Activated T-helper 2 cell treated with anti-CD3 and anti-CD28 coated beads, Interferon-gamma antibody, Interleukin-2, Interleukin-4, amounts not matched to agents 10 μg/mL and 5 μg/mL and 100 μg/mL, durations not matched to agents 14 hours and 24 hours and 36 hours (primary cell): ENCODE results near the gene HVCN1. TPM values are rescaled to one million over a fixed set of nuclear protein-coding genes. Genes with fewer than 3 reads are reported as not detected.
"Not testable (repeated sequence)": the region's sequence is repeated elsewhere in the genome, so short reads cannot be mapped to it uniquely, and the experiment has no call there.

Experiments used
- DNase-seq: peaks from one replicate; pipeline ENCODE4 v3.0.0; 2021; ENCODE audit warnings: low spot score
- H3K27ac Mint-ChIP-seq: one replicate; pipeline ENCODE4 v1.8.0; 2021; ENCODE audit warnings: mixed read lengths
- H3K27me3 Mint-ChIP-seq: one replicate; pipeline ENCODE4 v1.8.0; 2021; ENCODE audit warnings: low read depth, mixed read lengths
- H3K36me3 Mint-ChIP-seq: one replicate; pipeline ENCODE4 v1.8.0; 2021; ENCODE audit warnings: low read depth, mixed read lengths
- H3K4me1 Mint-ChIP-seq: one replicate; pipeline ENCODE4 v1.8.0; 2021; ENCODE audit warnings: low read depth, mixed read lengths
- H3K4me3 Mint-ChIP-seq: one replicate; pipeline ENCODE4 v1.8.0; 2021; ENCODE audit warnings: low read depth, mild to moderate bottlenecking, moderate library complexity, mixed read lengths
- H3K9me3 Mint-ChIP-seq: one replicate; pipeline ENCODE4 v1.8.0; 2021; ENCODE audit warnings: mixed read lengths
- intact Hi-C: fragments of 100-400 bp; cut with micrococcal nuclease; formaldehyde crosslinking; loops from one replicate; pipeline ENCODE4 v1.15.1; 2023
- total RNA-seq: library from RNA; stranded (reverse); gene quantifications from 2 replicates; pipeline ENCODE4 v1.2.3, GENCODE V29; 2022

The HVCN1 gene
- total RNA-seq, 1 donor from 2014 or later, result 9.7 TPM

- H3K27ac Mint-ChIP-seq, H3K9me3 Mint-ChIP-seq, H3K27me3 Mint-ChIP-seq, DNase-seq, H3K4me3 Mint-ChIP-seq, H3K4me1 Mint-ChIP-seq, intact Hi-C loops: not testable (repeated sequence)
- peaks cover 18% of the 10 kb centered on the region for H3K36me3 Mint-ChIP-seq
These were observed 34.7 kb downstream of the HVCN1 start for GRCh38 chr12:110654238-110654637.

- intact Hi-C loops, result no loop called here
- DNase-seq, result no peak
- Mint-ChIP-seq H3K27ac (no peak overlapping the region), H3K4me3 (no peak overlapping the region), H3K9me3 (no peaks in the 10 kb centered on the region), H3K4me1 (peaks cover 18% of the 10 kb centered on the region), H3K36me3 (peaks cover 29% of the 10 kb centered on the region), H3K27me3 (no peaks in the 10 kb centered on the region)
These were observed 39.5 kb downstream of the HVCN1 start for GRCh38 chr12:110649341-110649847.

- Mint-ChIP-seq H3K36me3 (peaks cover 26% of the 10 kb centered on the region), H3K27ac (peak overlapping the region; percentile 65), H3K27me3 (no peaks in the 10 kb centered on the region), H3K9me3 (no peaks in the 10 kb centered on the region), H3K4me1 (peaks cover 20% of the 10 kb centered on the region), H3K4me3 (no peak overlapping the region)
- intact Hi-C loops, result no loop called here
- DNase-seq, result no peak
These were observed 41.3 kb downstream of the HVCN1 start for GRCh38 chr12:110647631-110648040.

GRCh38 chr12:110641521-110641920 lies 47.4 kb downstream of the HVCN1 start:
- intact Hi-C loops, result no loop called here
- Mint-ChIP-seq H3K4me1 (peaks cover 21% of the 10 kb centered on the region), H3K9me3 (no peaks in the 10 kb centered on the region), H3K4me3 (no peak overlapping the region), H3K36me3 (no peaks in the 10 kb centered on the region), H3K27me3 (no peaks in the 10 kb centered on the region), H3K27ac (no peak overlapping the region)
- no peak for DNase-seq

- Mint-ChIP-seq H3K4me3 (no peak overlapping the region), H3K36me3 (no peaks in the 10 kb centered on the region), H3K9me3 (no peaks in the 10 kb centered on the region), H3K4me1 (peaks cover 29% of the 10 kb centered on the region), H3K27me3 (no peaks in the 10 kb centered on the region), H3K27ac (no peak overlapping the region)
- intact Hi-C loops, result no loop called here
- no peak for DNase-seq
These were observed 48.5 kb downstream of the HVCN1 start for GRCh38 chr12:110640275-110641025.

GRCh38 chr12:110639336-110640141 lies 49.4 kb downstream of the HVCN1 start:
- Mint-ChIP-seq H3K9me3 (no peaks in the 10 kb centered on the region), H3K27me3 (no peaks in the 10 kb centered on the region), H3K27ac (no peak overlapping the region), H3K36me3 (no peaks in the 10 kb centered on the region), H3K4me1 (peaks cover 32% of the 10 kb centered on the region), H3K4me3 (no peak overlapping the region)
- DNase-seq, result no peak
- intact Hi-C loops, result no loop called here

- DNase-seq, result no peak
- H3K4me3 Mint-ChIP-seq, result no peak overlapping the region
- H3K9me3 Mint-ChIP-seq, result no peaks in the 10 kb centered on the region
- H3K4me1 Mint-ChIP-seq, result peaks cover 33% of the 10 kb centered on the region
- intact Hi-C loops, result no loop called here
- H3K27me3 Mint-ChIP-seq, result no peaks in the 10 kb centered on the region
- H3K36me3 Mint-ChIP-seq, result no peaks in the 10 kb centered on the region
- H3K27ac Mint-ChIP-seq, result no peak overlapping the region
These were observed 50.1 kb downstream of the HVCN1 start for GRCh38 chr12:110638796-110639195.

- DNase-seq, result no peak
- no peaks in the 10 kb centered on the region for H3K9me3 Mint-ChIP-seq
- no peaks in the 10 kb centered on the region for H3K27me3 Mint-ChIP-seq
- H3K36me3 Mint-ChIP-seq, result no peaks in the 10 kb centered on the region
- H3K4me1 Mint-ChIP-seq, result peaks cover 35% of the 10 kb centered on the region
- intact Hi-C loops, result no loop called here
- no peak overlapping the region for H3K4me3 Mint-ChIP-seq
- no peak overlapping the region for H3K27ac Mint-ChIP-seq
These were observed 51.0 kb downstream of the HVCN1 start for GRCh38 chr12:110637869-110638441.

GRCh38 chr12:110636516-110636915 lies 52.4 kb downstream of the HVCN1 start:
- H3K9me3 Mint-ChIP-seq, result no peaks in the 10 kb centered on the region
- peaks cover 33% of the 10 kb centered on the region for H3K4me1 Mint-ChIP-seq
- H3K27ac Mint-ChIP-seq, result no peak overlapping the region
- DNase-seq, result no peak
- H3K4me3 Mint-ChIP-seq, result no peak overlapping the region
- no peaks in the 10 kb centered on the region for H3K27me3 Mint-ChIP-seq
- no peaks in the 10 kb centered on the region for H3K36me3 Mint-ChIP-seq
- intact Hi-C loops, result no loop called here

GRCh38 chr12:110635055-110635454 lies 53.9 kb downstream of the HVCN1 start:
- no peaks in the 10 kb centered on the region for H3K9me3 Mint-ChIP-seq
- DNase-seq, result no peak
- H3K36me3 Mint-ChIP-seq, result no peaks in the 10 kb centered on the region
- no peak overlapping the region for H3K4me3 Mint-ChIP-seq
- peak overlapping the region; percentile 31 for H3K27ac Mint-ChIP-seq
- intact Hi-C loops, result no loop called here
- H3K27me3 Mint-ChIP-seq, result no peaks in the 10 kb centered on the region
- peaks cover 32% of the 10 kb centered on the region for H3K4me1 Mint-ChIP-seq

GRCh38 chr12:110627500-110628195 lies 61.3 kb downstream of the HVCN1 start:
- DNase-seq, result no peak
- Mint-ChIP-seq H3K4me1 (peaks cover 7% of the 10 kb centered on the region), H3K27me3 (no peaks in the 10 kb centered on the region), H3K27ac (no peak overlapping the region), H3K9me3 (no peaks in the 10 kb centered on the region), H3K4me3 (no peak overlapping the region), H3K36me3 (no peaks in the 10 kb centered on the region)
- intact Hi-C loops, result no loop called here

GRCh38 chr12:110622582-110622981 lies 66.3 kb downstream of the HVCN1 start:
- intact Hi-C loops, result no loop called here
- Mint-ChIP-seq H3K4me1 (peaks cover 12% of the 10 kb centered on the region), H3K27me3 (no peaks in the 10 kb centered on the region), H3K27ac (no peak overlapping the region), H3K36me3 (no peaks in the 10 kb centered on the region), H3K4me3 (no peak overlapping the region), H3K9me3 (no peaks in the 10 kb centered on the region)
- DNase-seq, result no peak
